Stimulated activated CD4-positive, alpha-beta T cell treated with anti-CD3 and anti-CD28 coated beads, Interleukin-12 subunit alpha, Interleukin-12 subunit beta, amount 100 ng/mL, for 48 hours (primary cell): ENCODE data around the gene CCL4.
"Not testable (repeated sequence)": the region's sequence is repeated elsewhere in the genome, so short reads cannot be mapped to it uniquely, and the experiment has no call there.

Experiments used
- DNase-seq, 3 donors: peaks; one replicate each; pipeline ENCODE4 v3.0.0-alpha.2; 2020; ENCODE audit warnings: low read depth in 2 of 3, low spot score in 1 of 3

The CCL4 gene

DNA sequence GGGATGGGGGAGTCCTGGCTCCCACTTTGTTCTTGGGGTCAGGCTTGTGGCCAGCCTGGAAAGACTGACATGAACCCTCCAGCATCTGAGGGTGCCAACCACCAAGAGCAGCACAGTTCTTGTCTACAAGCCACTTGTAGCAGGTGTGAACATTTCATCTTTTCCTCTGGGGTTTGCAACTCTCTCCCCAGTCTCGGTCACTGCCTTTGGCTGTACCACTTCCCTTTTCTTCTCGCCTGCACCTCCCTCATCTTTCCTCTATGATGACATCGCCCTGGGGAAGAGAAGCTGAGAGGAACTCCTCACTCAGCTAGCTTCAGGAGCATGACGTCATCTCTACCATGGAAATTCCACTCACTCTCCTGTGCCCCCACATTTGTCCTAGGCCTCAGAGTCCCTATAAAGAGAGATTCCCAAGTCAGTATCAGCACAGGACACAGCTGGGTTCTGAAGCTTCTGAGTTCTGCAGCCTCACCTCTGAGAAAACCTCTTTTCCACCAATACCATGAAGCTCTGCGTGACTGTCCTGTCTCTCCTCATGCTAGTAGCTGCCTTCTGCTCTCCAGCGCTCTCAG is at the start of gene CCL4:
Gene CCL4, plus strand, starts transcription at position 427 of the 575 bp plus-strand sequence. Its CDS starts 79 bp downstream, at position 506.
- DNase-seq = not testable (repeated sequence)

DNA sequence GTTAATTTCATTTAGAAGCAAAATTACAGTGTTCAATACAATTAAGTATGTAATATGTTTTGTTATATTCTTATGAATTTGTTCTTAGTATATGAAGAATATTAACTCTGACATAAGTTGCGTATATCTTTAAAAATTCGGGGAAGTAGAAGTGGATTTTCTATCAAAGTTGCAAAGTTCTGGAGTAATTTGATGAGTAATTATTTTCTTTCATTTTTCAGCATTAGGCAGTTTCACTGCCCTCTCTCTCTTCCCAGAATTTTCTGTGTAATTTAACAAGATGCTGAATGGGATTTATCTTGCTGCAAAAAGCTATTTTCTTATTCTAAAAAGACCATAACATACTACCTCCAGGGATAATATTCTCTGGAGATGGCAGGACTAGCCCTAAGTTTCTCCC is 48.5 kb upstream of the CCL4 start:
- no peak for DNase-seq

DNA sequence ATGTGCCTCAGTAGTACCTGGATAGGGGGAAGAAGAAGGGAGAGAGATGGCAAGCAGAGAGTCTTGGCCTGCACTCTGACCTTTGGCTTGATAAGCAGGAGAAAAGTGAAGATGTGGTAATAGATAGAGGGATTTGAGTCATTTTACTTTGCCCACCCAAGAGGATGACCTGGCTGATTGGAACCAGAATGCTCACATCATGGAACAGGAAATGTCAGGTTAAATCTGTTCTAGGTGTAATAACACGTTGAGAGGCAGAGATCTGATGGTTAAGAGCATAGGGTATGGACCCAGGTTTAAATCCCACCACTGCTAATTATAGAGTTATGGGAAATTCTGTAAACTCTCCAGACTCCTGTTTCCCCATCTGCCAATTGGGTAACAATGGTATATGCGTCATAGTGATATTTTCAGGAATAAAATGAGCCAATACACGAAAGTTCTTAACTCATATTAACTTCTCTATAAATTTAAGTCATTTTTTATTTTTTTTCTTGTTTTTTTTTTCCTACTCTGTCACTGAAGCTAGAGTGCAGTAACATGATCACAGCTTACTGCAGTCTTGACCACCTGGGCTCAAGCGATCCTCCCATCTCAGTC is 47.6 kb upstream of the CCL4 start:
- DNase-seq = no peak

DNA sequence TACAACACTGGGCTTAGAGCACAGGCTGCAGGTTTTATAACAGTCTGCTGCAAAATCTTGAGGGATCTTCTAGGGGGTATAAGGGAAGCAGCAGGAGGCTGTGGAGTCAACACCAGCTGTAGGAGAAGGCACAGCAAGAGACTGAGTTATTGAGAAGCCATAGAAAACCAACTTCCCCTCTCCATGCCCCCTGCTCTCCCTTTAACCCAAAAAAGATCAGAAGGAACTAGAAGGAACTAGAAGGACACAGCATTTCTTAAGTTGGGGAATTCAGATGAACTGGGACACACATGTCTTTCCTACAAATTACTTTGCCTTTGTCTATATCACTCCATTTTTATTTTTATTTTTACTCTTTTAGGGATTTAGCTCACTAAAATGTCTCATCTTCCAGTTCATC is 45.7 kb upstream of the CCL4 start:
- no peak for DNase-seq

DNA sequence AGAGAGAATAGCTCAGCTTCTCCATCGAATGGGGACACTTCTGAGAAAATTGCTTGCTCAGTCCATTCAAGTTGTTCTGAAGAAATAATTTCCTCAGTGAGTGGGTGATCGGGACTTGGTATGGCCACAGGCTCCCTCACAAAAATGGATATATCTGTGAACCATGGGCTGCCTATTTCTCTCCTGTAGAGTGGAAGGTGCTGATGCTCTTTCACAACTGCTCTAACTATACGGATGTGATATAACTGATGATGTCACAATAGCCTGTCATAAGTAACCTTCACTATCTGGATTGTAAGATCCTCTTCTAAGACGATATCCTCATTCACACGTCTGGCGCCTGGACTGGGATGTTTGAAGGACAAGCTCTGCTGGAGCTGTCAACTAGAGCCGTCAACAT is 44.2 kb upstream of the CCL4 start:
- no peak for DNase-seq

DNA sequence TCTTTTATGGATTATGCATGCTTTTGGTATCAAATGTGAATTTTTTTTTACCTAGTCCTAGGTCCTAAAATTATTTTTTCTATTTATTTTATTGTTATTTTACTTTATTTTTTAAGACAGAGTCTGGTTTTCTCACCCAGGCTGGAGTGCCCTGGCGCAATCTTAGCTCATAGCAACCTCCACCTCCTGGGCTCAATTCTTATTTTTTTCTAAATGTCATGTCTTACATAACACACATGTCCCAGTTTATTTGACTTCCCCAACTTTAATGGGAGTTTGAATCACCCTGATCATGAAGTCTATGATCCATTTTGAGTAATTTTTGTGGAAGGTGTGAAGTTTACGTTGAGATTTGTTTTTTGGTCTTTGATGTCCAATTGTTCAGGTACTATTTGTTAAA is 42.8 kb upstream of the CCL4 start:
- DNase-seq = no peak

DNA sequence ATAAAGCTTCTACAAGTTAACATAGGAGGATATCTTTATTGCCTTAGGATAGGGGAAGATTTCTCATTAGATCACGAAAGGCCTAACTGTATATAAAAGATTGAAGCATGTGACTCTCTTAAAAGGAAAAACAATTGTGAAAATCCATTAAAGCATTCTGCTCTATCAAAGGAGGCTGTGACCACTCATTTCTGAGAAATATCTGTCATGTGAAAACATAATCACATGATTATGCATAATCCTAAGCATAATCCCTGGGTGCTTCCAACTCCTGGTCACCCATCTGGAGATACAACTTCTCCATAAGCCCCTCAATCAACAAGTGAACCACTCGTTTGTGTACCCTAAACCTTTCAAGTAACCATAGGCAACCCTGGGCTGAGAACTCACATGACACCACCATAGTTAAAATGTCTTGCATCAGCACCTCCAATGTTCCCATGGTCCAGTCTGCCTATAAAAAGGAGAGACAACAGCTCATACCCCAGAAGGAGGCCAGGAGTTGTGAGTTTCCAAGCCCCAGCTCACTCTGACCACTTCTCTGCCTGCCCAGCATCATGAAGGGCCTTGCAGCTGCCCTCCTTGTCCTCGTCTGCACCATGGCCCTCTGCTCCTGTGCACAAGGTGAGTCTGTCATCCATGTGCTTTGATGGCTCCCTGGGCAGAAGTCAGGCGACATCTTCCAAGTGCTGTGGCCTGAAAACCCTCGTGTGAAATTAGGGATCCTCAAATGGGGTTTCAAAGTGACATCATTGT is 39.7 kb upstream of the CCL4 start, which contains the start of gene CCL18:
Gene CCL18, plus strand, starts transcription at position 487 of the 756 bp plus-strand sequence. Its CDS starts 71 bp downstream, at position 558.
- DNase-seq = no peak

DNA sequence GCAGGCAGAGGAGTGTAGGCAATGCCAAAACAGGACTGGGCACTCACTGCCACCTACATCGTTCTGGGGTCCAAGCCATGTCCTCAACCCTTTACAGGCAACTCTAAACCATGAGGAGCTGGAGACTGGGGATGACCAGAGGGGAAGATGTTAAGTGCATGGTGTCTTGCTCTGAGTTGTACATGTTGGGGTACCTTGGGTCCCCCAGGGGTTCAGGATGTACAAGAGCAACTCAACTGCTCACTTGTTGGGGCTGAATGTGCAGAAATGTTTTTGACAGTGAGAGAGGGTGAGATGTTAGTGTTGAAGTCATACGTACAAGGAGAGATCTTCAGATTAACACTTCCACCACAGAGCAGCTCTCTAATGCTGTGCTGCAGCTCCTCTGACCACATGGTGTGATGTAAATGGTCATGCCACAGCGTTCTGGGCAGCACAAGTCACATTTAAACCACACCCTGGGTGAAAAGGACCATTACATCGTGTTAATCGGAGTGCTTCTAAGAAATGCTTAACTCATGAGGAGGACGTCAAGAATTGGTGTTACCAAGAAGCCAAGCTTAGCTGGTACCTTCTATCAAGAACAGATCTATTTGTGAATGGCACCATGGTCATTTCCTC is 37.2 kb upstream of the CCL4 start:
- no peak for DNase-seq

DNA sequence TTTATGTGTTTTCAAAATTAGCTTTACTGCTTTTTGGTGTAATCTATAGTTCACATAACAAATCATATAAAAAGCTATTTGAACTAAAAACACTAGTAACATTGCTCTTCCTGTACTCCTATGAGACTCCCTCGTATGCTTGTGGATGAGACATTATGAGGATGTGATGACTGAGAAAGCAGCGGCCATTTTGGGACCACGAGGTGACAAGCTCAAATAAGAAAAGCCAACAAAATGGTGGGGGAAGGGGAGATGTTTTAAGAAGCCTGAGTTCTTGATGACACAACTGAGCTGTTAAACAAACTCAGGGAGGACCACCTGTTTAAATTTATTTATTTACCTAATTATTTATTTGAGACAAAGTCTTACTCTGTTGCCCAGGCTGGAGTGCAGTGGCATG is 35.1 kb upstream of the CCL4 start:
- no peak for DNase-seq

DNA sequence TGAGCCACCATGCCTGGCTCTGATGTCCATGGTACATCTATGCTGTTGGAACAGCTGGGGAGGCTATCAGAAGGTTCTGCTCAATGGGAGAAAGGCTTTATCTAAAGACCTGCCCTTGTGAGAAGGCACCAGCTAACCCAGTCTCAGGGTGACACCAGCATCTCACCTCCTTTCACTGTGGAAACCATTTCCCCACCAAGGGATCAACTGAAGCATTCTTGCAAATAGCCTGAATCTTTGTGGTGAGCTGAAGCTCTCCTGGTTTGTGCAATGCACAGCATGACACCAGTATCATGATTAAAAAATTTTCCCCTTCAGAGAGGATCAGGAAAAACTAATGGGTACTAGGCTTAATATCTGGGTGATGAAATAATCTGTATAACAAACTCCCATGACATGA is 34.5 kb upstream of the CCL4 start:
- no peak for DNase-seq

DNA sequence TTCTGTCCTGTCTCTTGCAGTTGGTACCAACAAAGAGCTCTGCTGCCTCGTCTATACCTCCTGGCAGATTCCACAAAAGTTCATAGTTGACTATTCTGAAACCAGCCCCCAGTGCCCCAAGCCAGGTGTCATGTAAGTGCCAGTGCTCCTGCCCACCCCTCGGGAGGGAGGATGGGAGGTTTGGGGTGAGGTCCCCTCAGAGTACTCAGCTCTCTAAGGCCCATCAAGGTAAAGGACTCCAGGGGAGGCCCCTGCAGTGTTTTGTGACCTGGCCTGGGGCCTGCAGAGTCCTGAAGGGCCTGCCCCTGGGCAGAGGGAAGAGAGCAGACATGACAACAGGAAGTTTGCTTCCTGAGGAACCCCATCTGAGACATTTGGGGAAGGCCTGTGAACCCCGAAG is 33.2 kb upstream of the CCL4 start:
- no peak for DNase-seq

DNA sequence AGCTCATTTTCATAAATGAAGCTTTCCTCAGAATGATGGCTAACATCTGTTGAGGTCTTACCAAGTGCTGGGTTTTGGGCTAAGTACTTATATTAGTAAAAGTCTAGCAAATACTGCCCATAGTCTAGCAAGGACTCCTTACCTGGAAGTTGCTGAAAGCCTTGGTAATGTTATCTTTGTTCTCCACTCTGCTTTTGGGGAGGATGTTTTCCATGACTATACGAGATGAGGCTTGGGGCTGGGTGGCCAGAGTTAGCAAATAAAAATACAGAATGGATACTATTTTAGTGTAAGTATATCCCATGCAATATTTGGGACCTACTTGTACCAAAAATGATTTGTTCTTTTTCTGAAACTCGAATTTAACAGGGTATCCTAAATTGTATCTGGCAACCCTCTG is 31.9 kb upstream of the CCL4 start:
- no peak for DNase-seq

DNA sequence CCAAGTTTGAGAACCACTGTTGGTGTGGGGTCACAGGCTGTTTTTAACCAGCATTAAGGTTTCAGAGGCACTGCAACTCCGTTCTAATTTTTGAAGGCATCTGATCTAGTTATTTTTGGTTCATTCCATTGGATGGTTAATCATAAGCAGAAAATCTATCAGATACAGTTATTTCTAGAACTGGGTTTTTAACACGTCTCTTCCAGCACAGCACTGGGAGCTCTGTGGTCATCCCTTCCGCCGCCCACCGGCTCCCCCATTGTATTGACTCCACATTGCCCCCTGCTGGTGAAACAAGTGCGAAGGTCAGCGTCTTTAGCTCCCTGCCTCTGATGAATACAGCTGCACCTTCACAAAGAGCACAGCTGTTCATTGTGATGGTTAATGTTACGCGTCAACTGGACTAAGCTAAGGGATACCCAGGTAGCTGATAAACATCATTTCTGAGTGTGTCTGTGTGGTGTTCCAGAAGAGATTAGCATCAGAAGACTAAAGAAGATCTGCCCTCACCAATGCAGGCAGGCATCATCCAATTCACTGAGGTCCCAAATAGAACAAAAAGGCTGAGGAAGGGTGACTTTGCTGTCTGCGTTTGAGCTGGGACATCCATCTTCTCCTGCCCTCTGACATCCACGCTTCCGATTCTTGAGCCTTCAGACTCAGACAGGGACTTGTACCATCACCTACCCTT is 31.1 kb upstream of the CCL4 start:
- peak; percentile 64 to 94 (median 76) for DNase-seq

DNA sequence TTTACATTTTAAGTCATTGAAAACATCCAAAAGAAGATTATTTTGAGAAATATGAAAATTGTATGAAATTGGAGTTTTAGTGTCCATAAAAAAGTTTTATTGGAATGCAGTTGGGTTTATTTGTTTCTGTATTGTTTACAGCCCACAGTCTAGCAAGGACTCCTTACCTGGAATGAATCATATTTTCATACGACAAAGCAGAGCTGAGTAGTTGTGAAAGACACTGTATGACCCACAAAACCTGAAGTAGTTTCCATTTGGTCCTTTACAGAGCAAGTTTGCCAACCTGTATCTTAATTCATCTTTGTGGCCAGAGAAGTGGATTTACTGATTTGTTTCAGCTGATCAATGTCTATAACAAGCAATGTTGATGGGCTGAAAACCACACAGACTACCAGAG is 29.3 kb upstream of the CCL4 start:
- no peak for DNase-seq

DNA sequence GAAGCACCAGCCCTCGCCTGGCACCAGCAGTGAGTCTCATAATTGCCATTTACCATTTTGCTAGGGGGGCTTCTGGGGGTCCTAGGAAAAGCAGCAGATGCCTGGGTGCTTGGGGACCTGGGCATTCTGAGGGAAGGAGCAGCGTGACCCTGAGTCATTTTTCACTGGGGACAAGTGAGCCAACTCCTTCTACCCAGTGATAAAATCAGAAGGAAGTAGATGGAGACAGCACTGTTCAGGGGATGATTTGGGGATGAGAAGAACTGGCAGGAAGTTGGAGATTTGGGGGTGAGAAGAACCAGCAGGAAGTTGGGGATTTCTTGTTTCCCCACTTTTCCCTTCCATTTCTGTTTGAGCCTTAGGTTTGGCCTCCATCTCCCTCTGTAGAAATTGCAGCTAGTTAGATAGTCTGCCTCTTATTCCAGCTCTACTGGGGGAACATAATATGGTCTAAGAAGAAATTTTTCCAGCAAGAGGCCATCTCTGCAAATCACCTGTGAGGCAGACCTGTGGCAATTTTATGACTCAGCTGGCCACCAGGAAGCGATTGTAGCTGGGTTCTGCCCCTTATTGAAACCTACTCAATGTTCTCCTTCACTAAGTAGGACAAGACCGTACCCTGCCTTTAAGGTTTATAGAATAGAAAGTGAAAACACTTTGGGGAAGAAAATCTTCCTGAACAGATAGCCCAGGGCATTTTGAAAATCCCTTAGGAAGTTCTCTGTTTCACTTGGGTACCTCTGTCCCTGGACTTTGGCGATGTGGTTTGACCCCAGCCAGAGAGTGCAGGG is 21.8 kb upstream of the CCL4 start:
- not testable (repeated sequence) for DNase-seq

DNA sequence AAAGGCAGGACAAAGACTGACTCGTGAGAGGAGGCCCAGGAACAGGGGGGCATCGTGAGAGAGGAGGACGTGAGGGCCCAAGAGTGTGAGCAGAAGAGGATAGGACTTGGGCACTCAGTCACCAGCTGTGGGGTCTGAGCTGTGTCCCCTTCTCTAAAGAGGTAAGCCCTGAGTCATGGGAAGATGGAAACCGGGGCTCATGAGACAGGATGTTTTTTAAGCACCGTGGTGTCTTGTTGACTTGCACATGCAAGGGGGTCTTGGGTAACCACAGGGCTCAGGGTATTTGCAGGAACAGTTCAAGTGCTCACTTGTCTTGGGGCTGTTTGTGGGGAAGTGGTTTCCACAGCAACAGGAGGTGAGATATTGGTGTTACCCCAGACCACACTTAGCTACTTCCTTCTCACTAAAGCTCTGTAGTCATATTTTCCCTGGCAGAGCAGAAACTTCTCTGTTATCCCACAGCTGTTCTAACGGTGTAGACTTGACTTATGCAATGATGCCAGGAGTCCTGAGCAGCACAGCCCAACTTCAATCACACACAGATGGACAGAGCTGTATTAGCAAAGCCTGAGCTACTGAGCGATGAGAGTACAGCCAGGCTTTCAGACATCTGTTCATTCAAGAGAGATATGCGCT is 21.0 kb upstream of the CCL4 start:
- DNase-seq = not testable (repeated sequence)

DNA sequence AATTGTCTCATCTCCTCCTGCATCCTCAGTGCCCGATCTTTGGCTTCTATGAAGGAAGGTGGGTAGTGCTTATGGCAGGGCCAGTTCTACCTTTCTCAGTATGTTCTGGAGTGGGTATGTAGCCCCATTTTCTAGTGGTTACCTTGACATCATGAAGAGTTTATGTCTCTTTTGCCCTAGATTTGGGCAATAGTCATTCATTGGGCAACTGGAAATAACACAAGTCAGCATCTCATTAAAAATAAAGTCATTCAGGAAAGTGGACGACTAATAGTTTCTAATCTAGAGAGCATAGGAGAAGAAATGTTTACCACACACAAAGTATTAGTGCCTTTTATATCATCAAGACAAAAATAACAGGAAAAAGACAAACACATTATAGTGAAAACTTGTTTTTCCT is 19.9 kb upstream of the CCL4 start:
- not testable (repeated sequence) for DNase-seq

DNA sequence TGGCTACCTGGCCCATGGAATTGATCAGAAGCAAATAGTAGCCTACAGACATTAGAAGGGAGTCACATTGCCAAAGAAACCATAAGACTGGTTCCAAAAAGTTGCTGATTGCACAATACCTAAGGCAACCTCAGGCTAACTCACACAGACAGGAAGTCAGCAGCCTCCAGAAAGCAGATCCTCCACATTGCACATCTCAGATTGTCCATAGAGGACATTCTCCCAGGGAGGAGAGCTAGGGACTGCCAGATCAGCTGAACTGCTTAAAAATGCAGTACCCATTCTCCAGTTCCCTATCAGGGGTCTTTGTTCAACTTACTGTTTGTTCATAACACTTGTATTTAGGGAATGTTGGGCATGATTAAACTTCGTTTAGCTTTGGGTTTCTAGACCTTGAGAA is 17.9 kb upstream of the CCL4 start:
- DNase-seq = no peak

DNA sequence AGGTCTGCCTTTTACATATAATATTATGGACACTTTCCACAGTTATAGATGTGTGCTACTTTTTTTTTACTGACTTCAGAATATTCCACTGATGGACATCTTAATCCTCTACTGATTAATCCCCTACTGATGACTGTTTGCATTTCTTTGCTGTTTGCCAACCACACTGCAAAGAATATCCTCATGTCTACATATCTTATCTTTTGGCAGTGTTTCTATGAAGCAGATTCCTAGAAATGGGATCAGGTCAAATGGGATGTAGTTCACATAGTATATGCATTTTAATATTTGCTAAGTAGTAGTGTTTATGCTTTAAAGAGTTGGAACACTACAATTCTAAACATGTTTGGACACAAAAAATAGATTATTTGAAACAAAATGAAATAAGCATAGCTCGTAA is 16.8 kb upstream of the CCL4 start:
- no peak for DNase-seq

DNA sequence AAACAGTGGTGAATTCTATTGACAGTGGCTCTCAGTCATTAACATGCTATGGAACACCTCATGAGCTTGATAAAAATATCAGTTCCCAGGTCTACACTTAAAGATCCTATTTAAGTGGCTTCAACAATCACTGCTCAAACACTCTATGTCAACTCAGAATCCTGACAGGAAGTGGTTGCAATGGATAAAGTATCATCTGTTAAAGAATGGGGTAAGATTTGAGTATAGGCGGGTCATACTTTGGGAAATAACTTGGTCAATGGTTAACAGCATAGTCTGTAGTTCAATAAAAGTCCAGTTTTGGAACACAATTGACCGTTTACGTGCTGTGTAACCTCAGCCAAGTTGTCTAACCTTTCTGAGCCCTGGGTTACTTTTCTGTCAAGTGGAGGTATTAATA is 16.2 kb upstream of the CCL4 start:
- not testable (repeated sequence) for DNase-seq
